DOHH2 (cell line): ENCODE data around the gene CYBA.

Experiments
- EZH2phosphoT487 ChIP-seq: fragments of 200-600 bp; sonication (generic); IDR thresholded peaks from 2 replicates; pipeline ENCODE4 v1.6.1; 2017; ENCODE audit warnings: borderline replicate concordance, mild to moderate bottlenecking, antibody characterized with exemption, low read length, moderate library complexity, mixed read lengths
- TF ChIP-seq, protein P1 (sequence below): fragments of 200-600 bp; sonication (generic); IDR thresholded peaks from one replicate; pipeline ENCODE4 v1.5.1; 2014; ENCODE audit warnings: antibody characterized with exemption, mild to moderate bottlenecking, low read depth, low read length; ENCODE audit not compliant: poor library complexity, severe bottlenecking

GRCh38 chr16:88691129-88691813 is 40.4 kb upstream of the CYBA start:
- TF ChIP-seq, protein P1, sequence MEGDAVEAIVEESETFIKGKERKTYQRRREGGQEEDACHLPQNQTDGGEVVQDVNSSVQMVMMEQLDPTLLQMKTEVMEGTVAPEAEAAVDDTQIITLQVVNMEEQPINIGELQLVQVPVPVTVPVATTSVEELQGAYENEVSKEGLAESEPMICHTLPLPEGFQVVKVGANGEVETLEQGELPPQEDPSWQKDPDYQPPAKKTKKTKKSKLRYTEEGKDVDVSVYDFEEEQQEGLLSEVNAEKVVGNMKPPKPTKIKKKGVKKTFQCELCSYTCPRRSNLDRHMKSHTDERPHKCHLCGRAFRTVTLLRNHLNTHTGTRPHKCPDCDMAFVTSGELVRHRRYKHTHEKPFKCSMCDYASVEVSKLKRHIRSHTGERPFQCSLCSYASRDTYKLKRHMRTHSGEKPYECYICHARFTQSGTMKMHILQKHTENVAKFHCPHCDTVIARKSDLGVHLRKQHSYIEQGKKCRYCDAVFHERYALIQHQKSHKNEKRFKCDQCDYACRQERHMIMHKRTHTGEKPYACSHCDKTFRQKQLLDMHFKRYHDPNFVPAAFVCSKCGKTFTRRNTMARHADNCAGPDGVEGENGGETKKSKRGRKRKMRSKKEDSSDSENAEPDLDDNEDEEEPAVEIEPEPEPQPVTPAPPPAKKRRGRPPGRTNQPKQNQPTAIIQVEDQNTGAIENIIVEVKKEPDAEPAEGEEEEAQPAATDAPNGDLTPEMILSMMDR, result no peak
- no peak for TF ChIP-seq EZH2phosphoT487
